GM21528 (cell line): Measurements from ENCODE around the gene CYSTM1.

Source experiments
- ATAC-seq: cut with Tn5 transposase; IDR thresholded peaks from one replicate; pipeline ENCODE4 v1.9.1; 2021; ENCODE audit warnings: mild to moderate bottlenecking, moderate library complexity; ENCODE audit not compliant: unreplicated experiment, low FRiP score

CYSTM1 gene

DNA sequence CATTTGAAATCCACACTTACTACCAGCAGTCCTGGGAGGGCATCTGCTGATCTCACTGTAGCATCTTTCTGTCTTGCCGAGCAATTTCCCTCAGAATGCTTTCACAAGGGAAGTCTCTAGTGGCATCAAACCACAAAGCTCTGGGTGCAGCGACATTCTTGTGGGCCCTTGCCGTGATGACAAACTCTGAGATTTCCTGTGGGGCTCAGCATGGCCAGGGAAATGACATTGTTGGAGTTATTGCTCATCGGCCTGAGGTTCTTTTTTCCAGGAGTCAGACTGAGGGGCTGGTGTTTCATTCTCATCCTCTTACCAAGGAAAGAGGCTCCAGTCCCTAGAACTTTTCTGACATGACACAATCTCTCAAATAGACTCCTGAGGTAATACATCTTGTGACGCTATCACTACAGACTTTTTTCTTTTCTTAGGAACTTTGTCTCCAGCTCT is 76.6 kb downstream of the CYSTM1 start:
- peak; percentile 71 for ATAC-seq

DNA sequence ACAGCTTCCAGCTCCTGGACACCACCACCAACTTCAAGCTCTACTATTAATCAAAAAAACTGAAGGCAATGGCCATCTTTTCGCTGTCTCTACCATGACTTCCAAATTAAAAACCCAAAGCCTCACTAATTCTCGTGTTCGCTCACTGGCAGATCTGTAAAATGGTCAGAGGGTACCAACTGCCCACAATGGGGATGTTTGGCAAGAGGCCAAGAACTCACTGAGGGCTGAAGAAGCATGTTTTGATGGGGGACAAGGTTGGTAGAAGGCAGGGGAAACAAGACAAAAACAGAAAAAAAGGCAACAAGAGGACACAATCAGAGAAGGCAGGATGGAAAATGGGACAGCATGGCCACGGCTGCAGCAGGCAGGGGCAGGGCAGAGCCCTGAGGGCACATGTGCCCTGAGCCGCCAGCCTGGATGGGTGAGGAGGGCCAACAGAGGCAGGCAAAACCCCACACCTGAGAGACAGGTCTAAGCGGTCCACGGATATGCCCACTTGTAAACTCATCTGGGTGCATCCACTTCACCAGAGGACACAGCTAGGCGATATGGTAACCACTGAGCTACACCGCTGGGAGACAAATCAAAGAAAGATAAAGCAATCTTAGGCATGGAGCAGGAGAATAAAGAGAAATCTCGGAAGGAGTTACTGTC is 77.6 kb downstream of the CYSTM1 start:
- no peak for ATAC-seq

DNA sequence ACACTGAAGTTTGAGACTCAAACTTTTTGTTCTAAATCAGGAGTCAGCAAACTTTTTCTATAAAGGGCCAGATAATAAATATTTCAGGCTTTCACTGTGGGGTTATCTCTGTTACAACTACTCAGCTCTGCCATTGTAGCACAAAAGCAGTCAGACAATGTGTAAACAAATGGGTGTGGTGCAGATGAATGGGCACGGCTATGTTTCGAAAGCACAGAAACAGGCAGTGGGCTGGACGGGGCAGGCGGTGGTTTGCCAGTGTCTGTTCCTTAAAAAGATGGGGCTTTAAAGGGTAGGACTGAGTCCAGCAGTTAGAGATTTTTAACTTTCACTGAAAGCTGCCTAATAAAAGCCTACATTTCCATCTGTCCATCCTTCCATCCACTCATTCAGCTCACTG is 79.0 kb downstream of the CYSTM1 start:
- ATAC-seq: no peak

DNA sequence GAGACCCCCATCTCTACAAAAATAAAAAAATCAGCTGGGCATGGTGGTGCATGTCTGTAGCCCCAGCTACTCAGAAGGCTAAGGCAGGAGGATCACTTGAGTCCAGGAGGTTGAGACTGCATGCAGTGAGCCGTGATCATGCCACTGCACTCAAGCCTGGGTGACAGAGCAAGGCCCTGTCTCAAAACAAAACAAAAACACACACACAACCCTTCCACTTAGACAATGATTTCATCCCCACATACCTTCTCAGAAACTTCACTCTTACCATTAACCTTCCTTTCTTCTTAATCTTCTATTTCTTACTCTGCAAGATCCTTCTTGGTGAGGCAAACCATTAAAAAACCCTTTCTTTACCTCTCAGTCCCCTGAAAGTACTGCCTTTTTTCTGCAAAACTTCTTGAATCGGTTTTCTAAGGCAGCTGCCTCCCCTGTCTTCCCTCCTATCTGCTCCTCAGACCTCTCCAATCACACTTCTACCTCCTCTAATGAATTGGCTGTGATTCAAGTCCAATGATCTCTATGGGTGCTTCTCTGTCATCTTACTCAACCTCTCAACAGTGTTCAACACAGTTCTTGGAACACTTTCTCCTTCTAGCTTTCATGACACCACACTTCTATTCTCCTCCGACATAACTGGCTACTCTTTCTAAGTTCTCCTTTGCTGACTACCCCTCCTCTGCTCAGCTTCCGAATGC is 80.6 kb downstream of the CYSTM1 start:
- no peak for ATAC-seq

DNA sequence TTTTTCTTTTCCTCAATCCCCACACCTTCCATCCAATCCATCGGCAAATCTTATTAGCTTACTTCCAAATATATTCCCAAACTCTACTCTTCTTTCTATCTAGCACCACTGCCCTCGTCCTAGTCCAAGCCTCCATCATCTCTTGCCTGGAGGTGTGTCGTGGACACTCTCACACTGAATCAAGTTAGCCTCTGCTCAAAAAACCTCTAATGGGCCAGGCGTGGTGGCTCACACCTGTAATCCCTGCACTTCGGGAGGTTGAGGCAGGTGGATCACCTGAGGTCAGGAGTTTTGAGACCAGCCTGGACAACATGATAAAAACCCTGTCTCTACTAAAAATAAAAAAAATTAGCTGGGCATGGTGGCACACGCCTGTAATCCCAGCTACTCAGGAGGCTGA is 81.7 kb downstream of the CYSTM1 start:
- no peak for ATAC-seq

DNA sequence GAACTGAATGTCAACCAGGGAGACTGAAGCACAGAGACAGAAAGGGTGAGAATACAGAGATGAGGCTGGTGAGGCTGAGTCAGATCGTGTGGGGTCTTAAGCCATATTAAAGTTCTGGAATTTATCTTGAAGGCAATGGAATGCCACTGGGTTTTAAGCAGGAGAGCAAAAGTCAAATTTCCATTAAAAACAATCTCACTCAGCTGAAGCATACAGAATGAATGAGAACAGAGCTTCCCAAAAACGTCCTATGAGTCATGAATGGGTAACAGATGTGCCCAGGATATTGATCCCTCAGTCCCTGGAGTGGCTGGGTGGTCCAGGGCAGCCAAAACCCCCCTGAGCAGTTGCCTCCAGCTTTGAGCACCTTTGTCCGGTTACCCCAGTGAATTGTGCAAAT is 83.0 kb downstream of the CYSTM1 start:
- ATAC-seq: no peak

DNA sequence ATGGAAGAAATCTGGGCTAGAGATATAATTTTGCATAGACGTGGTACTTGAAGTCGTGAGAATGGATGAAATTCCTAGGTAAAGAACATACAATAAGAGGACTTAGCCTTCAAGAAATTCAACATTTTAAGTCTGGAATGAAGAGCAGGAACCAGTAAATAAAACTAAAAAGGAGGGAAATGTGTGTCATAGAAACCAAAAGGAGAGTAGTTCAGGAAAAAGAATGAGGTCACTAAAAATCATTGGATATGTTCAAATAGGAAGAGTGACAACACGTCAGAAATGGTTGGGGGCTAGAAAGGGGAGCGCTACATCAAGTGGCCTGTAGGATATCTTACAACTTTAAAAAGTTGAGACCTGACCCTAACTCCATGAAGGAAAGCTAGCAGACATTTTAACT is 83.9 kb downstream of the CYSTM1 start:
- no peak for ATAC-seq

DNA sequence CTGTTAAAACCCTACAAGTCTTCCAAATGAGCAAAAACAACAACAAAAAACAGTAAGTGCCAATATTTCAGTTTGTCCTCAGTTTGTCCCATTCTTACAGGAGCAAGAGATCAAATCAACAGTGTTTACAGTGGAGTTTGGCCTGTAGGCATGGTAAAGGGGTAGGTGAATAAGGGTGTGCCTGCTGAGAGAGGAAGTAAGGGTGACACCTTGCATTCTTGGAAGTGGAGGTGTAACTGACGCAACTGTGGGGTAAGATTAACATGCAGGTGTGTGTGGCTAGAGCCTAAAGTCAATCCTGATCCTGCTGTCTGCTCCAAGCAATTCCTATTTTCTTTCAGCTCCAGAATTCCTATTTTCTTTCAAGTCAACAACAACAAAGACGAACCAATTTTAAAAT is 84.5 kb downstream of the CYSTM1 start:
- no peak for ATAC-seq

DNA sequence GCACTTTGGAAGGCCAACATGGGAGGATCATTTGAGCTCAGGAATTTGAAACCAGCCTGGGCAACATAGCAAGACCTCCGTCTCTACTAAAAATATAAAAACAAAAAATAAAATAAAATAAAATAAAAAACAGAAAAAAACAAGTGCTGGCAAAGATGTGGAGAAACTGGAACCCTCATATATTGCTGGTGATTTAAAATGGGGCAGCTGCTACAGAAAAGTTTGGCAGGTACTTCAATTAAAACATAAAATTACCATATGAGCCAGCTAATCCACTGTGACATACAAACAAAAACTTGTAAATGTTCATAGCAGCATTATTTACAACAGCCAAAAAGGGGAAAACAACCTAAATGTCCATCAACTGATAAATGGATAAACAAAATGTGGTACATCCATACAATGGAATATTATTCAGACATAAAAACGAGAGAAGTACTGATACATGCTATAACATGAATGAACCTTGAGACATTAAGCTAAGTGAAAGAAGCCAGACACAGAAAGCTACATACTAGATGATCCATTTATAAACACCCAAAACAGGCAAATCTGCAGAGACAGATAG is 85.2 kb downstream of the CYSTM1 start:
- ATAC-seq: no peak

DNA sequence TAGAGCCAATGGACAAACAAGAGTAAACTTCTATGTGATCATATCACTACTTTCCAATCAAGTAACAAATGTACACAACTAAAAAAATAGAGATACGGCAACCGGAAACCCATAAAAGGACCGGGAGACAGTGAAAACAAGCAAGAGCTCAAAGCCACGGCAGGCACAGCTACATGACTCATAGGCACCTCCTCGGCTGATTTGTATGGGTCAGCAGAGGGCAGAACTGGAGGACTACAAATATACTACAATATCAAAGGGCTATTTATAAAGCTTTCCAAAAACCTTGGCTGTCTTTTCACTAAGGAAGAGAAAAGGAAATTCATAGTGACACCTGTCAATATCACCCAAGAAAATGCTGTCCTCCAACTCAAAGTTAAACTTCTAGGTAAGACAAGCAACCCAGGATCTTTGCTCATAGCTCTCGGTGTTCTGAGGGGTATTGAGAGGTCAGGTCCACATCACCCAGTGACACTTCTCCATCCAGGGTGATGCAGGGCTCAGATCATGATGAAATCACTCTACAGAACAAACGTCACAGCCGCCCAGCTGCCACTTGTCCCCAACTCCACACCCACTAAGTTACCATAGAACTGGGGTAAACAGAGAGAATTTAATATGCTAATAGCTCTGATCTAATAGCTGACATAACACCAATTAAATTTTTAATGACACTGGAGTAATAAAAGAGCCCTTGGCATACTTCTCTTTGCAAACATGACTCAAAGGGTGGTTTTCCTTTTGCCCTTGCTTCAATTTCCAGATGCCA is 86.6 kb downstream of the CYSTM1 start:
- no peak for ATAC-seq

DNA sequence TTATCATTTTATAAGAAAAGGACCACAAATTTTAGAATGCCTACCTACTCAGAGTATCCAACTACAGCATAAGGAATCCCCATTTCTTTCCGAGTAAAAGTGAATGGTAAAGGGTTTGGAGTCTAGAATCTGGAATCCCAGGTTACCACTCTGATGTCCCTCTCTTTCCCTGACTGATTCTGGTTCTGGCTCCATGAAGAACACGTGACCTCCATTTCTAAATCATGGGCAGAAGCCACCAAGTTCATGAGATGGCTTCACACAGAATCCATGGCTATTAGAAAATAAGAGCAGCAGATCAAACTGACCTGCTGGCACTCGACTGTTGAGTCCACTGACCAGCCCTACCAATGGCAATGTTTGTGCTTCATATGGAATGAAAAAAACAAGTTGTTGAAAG is 87.2 kb downstream of the CYSTM1 start:
- no peak for ATAC-seq

DNA sequence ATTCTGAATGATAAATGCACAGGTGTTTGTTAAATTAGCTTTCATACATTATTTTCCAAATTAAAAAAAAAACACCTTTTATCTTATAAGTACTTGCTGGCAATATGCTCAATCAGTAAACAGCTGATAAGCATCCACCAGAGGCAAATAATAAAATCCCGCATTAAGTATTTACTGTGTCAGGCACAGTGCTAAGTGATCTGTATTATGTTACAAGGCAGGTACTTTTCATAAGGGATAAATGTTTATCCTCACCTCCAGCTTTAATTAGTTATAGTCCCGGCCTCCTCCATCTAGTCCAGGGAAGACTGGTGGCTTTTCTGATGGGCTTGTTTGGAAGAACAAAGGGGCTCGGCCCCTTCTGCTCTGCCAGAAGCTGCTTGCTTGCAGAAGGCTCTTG is 87.9 kb downstream of the CYSTM1 start:
- ATAC-seq: no peak

DNA sequence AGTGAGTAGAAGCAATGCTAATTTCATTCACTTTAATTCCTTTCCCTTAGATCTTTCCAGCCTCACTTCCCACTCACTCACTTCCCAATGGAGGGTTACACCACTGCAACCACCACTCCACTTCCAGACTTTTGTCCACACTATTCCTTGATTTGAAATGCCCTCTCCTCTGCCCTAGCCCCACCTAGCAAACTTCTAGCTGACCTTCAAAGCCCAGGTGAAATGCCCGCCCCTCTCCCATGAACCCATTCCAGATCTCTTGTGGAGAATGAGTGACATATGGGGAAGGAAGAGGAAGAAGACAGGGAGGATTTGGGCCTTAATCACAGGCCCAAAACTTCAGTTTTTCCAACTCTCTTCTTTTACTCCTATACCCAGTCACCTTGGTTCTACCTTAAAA is 90.9 kb downstream of the CYSTM1 start:
- ATAC-seq: no peak

DNA sequence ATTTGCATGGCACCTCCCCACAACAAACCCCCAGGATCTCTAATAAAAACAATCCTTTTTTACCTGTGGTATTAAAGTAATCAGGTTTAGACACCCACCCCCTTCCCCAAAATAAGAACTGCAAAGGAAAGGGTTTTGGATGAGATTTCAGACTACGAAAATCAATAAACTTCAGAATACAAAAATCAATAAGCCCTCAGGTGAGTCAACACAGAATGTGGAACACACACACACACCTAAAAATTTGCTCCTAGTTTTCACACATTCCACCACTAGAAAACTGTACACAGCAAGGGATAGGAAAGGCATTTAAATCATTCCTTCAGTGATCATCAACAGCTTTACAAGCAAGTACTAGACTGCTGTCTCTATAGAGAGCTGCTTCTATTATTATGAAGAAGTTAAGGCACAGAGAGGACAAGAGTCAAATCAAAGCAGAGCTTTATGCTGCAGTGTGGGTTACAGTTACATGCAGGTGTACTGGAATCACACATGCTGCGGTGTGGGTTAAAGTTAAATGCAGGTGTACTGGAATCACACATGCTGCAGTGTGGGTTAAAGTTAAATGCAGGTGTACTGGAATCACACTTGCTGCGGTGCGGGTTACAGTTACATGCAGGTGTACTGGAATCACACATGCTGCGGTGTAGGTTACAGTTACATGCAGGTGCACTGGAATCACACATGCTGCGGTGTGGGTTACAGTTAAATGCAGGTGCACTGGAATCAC is 91.6 kb downstream of the CYSTM1 start:
- ATAC-seq: no peak

DNA sequence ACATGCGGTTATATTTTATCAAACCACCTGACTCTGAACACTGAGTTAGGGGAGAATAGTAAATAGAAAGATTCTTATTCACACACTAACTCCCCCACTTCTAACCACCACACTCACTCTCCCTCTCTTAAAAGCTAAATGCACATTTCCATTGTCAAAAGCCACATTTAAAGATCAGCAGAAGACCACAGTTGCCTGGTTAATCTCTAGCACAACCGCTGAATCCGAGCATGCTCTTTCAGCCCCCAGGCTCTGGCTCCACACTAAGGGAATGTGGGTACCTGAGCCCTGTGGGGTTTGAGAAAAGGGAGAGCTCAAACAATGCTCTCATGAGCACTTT is 92.2 kb downstream of the CYSTM1 start:
- no peak for ATAC-seq

DNA sequence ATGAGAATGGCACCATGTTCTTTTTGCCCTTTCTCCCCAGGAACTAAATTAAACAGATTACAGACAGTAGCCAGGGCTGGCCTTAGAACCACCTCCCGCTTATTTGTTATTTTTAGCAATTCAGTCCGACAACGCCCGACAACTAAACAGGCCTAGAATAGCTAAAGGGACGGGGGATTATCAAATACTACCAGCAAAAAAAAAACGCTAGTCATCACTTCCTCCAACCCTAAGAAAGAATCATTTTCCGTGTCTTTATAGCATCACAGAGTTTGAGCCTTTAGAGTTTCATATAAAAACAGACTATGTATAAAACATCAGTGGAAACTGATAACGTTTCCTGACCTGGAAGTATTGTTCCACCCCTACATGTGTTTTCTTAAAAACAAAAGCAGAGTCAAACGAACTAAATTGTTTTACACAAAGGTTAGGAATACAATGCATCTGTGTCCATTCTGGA is 92.6 kb downstream of the CYSTM1 start:
- ATAC-seq: no peak

DNA sequence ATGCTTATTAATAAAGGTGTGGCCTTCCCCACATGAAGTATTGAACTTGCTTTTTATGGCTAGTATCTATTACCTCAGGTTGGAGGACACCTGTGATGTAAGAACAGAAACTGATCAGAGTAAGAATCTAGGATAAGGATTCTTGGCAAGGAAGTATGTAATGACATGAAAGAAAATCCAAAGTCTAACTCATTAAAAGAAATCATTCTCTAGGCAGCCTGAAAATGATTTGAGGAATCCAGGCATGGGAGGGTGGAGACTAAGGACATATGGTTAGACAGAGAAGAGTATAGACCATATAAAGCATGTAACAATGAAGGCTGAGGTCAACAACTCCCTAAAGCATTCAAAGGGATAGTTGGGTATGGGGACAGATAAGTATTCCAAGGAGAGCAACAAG is 95.0 kb downstream of the CYSTM1 start:
- ATAC-seq: no peak

DNA sequence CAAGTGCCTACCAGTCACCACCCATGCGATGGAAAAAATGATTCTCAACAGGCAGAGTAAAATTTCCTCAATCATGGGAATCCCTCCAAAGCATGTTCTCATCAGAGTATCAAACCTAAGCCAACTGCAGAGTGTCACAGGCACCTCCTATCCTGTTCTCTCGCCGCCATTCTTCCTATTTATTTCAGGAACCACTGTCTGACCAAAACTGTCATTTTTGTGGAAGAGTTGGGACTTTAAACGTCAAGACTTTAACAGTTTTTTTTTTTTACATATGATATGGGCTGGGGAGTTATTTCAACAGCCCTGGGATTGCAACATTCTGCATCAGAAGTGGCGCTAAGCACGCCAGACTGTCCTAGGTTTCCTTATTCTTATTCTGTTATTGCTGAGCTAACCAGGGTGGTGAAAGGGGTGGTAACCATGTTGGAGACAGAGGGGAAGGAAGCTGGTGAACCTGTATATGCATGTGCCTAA is 98.5 kb downstream of the CYSTM1 start:
- no peak for ATAC-seq

DNA sequence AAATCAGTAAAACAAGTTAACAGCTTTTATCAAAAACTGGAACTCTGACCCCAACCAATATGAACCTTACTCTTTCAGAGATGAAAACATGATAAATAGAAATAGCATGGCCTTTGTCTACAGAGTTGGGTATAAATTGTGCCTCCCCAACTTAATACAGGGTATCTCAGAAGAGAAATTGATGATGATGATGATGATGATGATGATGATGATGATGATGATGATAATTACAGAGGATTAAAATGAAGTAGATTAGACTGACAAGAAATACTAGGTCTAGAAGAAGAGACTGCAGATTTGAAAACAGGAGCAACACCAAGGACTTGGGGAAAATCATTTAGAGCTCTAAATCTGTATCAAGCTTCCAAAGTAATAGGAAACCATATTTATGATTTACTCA is 100.8 kb downstream of the CYSTM1 start:
- no peak for ATAC-seq

DNA sequence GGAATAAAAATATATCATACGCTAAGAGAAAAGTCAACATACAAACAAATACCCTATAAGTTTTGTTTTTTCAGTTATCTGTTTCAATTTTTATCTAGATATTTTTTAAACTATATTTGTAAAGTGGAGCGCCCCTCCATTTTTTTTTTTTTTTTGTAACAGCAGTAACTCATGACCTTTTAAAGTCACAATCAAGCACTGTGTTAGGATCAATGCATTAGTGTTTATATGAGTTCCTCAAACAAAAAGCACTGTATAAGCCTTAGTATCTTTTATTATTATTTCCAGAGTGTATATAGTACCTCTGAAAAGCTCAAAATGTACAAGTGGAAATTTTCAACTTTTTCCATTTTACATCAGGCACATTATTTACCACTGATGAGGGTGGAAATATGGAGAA is 107.3 kb downstream of the CYSTM1 start:
- no peak for ATAC-seq

DNA sequence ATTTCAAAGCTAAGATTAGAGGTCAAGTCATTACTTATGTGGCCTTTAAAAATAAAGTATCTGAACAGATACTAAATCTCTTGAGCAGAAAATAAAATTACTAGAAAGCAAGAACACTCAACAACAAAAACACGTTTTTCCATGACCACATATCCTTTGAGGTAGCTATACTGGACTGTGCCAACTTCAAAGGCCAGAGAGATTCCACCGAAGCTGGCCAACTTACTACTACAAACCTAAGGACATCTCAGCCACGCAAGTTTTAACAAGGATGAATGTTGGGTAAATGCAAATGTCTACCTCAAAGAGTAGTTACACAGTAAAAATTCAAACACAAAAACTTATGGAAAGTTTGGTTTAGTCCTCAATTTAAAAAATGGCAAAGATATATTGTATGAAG is 109.0 kb downstream of the CYSTM1 start:
- no peak for ATAC-seq
